Pulmonary artery endothelial cell (primary cell): Measurements from ENCODE around the gene SSR1. TPM values are rescaled to one million over a fixed set of nuclear protein-coding genes. Genes with fewer than 3 reads are reported as not detected.
"Not testable (repeated sequence)": the region's sequence is repeated elsewhere in the genome, so short reads cannot be mapped to it uniquely, and the experiment has no call there.

Experiments
- DNase-seq: peaks from one replicate; pipeline ENCODE4 v3.0.0-alpha.2; 2011; ENCODE audit warnings: low read depth, low spot score
- total RNA-seq: library from RNA; depleted of rRNA; stranded (reverse); fragments of >200 nt; gene quantifications from 2 replicates; pipeline ENCODE4 v1.2.3, GENCODE V29; 2014

SSR1 gene
- total RNA-seq, 1 donor from 2014 or later: 129 TPM

- not testable (repeated sequence) for DNase-seq
These were observed 6.4 kb upstream of the SSR1 start for GRCh38 chr6:7319406-7319805.

- no peak for DNase-seq
These were observed 4.5 kb upstream of the SSR1 start for GRCh38 chr6:7317538-7317937.

- DNase-seq: no peak
These were observed 3.9 kb upstream of the SSR1 start for GRCh38 chr6:7316658-7317533.

GRCh38 chr6:7315948-7316365 lies 3.0 kb upstream of the SSR1 start:
- DNase-seq: no peak

- DNase-seq: not testable (repeated sequence)
These were observed 2.3 kb upstream of the SSR1 start for GRCh38 chr6:7315087-7315947.

- DNase-seq: no peak
These were observed 1.4 kb upstream of the SSR1 start for GRCh38 chr6:7314414-7314813.

- no peak for DNase-seq
These were observed 636 bp upstream of the SSR1 start for GRCh38 chr6:7313505-7314165.

- DNase-seq: no peak
These were observed 933 bp downstream of the SSR1 start for GRCh38 chr6:7311917-7312615.

GRCh38 chr6:7311176-7311575 lies 1.8 kb downstream of the SSR1 start:
- no peak for DNase-seq

GRCh38 chr6:7309050-7309449 lies 3.9 kb downstream of the SSR1 start:
- no peak for DNase-seq

- DNase-seq: no peak
These were observed 5.5 kb downstream of the SSR1 start for GRCh38 chr6:7307533-7307932.

- no peak for DNase-seq
These were observed 8.2 kb downstream of the SSR1 start for GRCh38 chr6:7304821-7305220.

- DNase-seq: no peak
These were observed 11.3 kb downstream of the SSR1 start for GRCh38 chr6:7301702-7302101.

- no peak for DNase-seq
These were observed 12.1 kb downstream of the SSR1 start for GRCh38 chr6:7300926-7301325.

- no peak for DNase-seq
These were observed 14.9 kb downstream of the SSR1 start for GRCh38 chr6:7298113-7298512.

GRCh38 chr6:7296602-7297001 lies 16.4 kb downstream of the SSR1 start:
- no peak for DNase-seq

- DNase-seq: no peak
These were observed 17.1 kb downstream of the SSR1 start for GRCh38 chr6:7295916-7296315.

- DNase-seq: no peak
These were observed 20.3 kb downstream of the SSR1 start for GRCh38 chr6:7292596-7293255.

GRCh38 chr6:7290079-7290478 lies 22.9 kb downstream of the SSR1 start:
- no peak for DNase-seq

GRCh38 chr6:7285416-7285815 lies 27.6 kb downstream of the SSR1 start:
- no peak for DNase-seq

- no peak for DNase-seq
These were observed 29.3 kb downstream of the SSR1 start for GRCh38 chr6:7283676-7284075.
